Measurements from ENCODE around the gene AP3B1.

The AP3B1 gene

DNA sequence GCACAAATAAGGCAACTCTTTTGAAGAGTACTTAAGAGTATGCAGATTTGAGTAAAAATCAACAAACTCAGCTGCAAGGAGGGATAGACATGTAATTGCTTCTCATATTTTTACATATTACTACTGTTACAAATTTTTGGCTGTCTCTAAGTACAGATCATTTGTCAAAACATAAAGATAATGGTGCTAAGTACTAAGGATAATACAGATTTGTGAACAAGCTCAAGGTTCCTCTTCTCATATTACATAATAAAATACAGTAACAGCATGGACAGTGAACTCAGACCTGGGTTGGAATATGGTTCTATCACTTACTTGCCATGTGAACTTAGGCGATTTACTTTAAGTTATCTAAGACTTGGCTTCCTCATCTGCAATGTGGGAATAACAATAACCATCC, 168.0 kb downstream of the AP3B1 start:
- Histone ChIP-seq H3K79me2 (ENCODE audit: low read length) (no peaks in the 10 kb centered on the region), H3K9ac (ENCODE audit: low read length) (no peak overlapping the region), H3K36me3 (replicated peaks; ENCODE audit: low read depth, low read length) (no peaks in the 10 kb centered on the region), H3K9me3 (ENCODE audit: insufficient read depth, low read length) (no peaks in the 10 kb centered on the region), H3K27me3 (ENCODE audit: low read depth, low read length) (no peaks in the 10 kb centered on the region), H4K20me1 (ENCODE audit: insufficient read depth, low read length) (no peaks in the 10 kb centered on the region), H3K4me1 (ENCODE audit: low read length) (no peaks in the 10 kb centered on the region), H3K27ac (ENCODE audit: low read length) (no peak overlapping the region), H3K4me3 (ENCODE audit: low read length) (no peak overlapping the region), H2AFZ (ENCODE audit: low read depth, low read length) (no peak overlapping the region), H3K4me2 (ENCODE audit: low read length) (no peak overlapping the region)
- no peak for TF ChIP-seq EZH2phosphoT487 (IDR thresholded peaks at IDR 0.05; ENCODE audit: low read depth)
- TF ChIP-seq, protein P1, sequence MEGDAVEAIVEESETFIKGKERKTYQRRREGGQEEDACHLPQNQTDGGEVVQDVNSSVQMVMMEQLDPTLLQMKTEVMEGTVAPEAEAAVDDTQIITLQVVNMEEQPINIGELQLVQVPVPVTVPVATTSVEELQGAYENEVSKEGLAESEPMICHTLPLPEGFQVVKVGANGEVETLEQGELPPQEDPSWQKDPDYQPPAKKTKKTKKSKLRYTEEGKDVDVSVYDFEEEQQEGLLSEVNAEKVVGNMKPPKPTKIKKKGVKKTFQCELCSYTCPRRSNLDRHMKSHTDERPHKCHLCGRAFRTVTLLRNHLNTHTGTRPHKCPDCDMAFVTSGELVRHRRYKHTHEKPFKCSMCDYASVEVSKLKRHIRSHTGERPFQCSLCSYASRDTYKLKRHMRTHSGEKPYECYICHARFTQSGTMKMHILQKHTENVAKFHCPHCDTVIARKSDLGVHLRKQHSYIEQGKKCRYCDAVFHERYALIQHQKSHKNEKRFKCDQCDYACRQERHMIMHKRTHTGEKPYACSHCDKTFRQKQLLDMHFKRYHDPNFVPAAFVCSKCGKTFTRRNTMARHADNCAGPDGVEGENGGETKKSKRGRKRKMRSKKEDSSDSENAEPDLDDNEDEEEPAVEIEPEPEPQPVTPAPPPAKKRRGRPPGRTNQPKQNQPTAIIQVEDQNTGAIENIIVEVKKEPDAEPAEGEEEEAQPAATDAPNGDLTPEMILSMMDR (IDR thresholded peaks at IDR 0.05; ENCODE audit: low read depth, low read length): no peak

DNA sequence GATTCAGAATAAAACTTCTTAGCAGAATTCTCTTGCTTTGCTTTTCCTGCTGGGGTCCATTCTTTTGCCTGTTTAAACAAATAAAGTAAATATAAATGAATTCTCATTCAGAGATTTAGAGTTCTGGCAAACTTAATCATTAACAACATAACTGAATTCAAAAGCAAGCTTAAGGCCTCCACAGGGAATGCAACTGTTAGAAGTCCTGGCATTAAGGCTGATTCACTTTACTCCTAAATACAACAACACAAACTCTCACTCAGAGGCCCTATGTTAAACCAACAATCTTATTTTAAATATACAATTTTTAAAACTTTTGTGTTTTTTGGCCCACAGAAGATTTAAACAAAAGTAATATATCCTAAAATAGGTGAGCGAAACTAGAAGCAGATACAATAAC, 178.3 kb downstream of the AP3B1 start:
- peaks cover 49% of the 10 kb centered on the region for H3K4me1 ChIP-seq (ENCODE audit: low read length)
- no peak overlapping the region for H3K9ac ChIP-seq (ENCODE audit: low read length)
- H2AFZ ChIP-seq (ENCODE audit: low read depth, low read length): no peak overlapping the region
- H4K20me1 ChIP-seq (ENCODE audit: insufficient read depth, low read length): no peaks in the 10 kb centered on the region
- no peaks in the 10 kb centered on the region for H3K36me3 ChIP-seq (replicated peaks; ENCODE audit: low read depth, low read length)
- H3K79me2 ChIP-seq (ENCODE audit: low read length): peaks cover 8% of the 10 kb centered on the region; the same call in 1 of the 2 replicates
- no peaks in the 10 kb centered on the region for H3K27me3 ChIP-seq (ENCODE audit: low read depth, low read length)
- no peak overlapping the region for H3K4me3 ChIP-seq (ENCODE audit: low read length)
- H3K27ac ChIP-seq (ENCODE audit: low read length): no peak overlapping the region
- TF ChIP-seq EZH2phosphoT487 (IDR thresholded peaks at IDR 0.05; ENCODE audit: low read depth): no peak
- TF ChIP-seq, protein P1 (IDR thresholded peaks at IDR 0.05; ENCODE audit: low read depth, low read length): no peak
- peak overlapping the region; percentile 73; the same call in 1 of the 2 replicates for H3K4me2 ChIP-seq (ENCODE audit: low read length)
- H3K9me3 ChIP-seq (ENCODE audit: insufficient read depth, low read length): no peaks in the 10 kb centered on the region

DNA sequence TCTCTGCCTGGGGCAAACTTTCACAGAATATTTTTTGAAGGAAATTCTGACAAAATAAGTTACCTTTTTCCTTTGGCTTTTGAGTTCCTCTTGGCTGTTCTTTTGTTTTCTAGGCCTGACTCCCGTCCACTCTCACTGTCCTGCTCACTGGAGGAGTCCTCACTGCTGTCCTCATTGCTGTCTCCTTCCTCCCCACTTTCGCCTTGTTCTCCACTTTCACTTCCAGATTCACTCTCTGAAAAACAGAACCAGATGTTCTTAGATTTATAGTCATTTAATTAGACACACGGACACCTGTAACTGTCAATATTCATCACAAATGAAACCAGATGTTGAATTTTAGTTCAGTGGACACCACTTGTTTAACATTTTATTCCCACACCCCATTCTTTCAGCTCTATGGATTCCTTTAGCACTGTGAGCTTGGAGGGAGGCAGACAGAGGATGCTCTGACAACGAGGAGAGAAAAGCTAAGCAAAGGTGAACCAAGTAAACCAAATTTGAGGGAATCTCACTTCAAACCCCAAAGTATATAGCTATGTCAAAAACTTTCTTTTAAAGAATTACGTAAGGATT, 180.7 kb downstream of the AP3B1 start:
- Histone ChIP-seq H3K36me3 (replicated peaks; ENCODE audit: low read depth, low read length) (no peaks in the 10 kb centered on the region), H3K27me3 (ENCODE audit: low read depth, low read length) (no peaks in the 10 kb centered on the region), H3K27ac (ENCODE audit: low read length) (peak overlapping the region; percentile 63), H3K4me1 (ENCODE audit: low read length) (peaks cover 71% of the 10 kb centered on the region), H3K9me3 (ENCODE audit: insufficient read depth, low read length) (no peaks in the 10 kb centered on the region), H3K79me2 (ENCODE audit: low read length) (peaks cover 8% of the 10 kb centered on the region; the same call in 1 of the 2 replicates), H2AFZ (ENCODE audit: low read depth, low read length) (no peak overlapping the region), H3K4me2 (ENCODE audit: low read length) (peak overlapping the region; percentile 73), H3K4me3 (ENCODE audit: low read length) (peak overlapping the region; percentile 71), H4K20me1 (ENCODE audit: insufficient read depth, low read length) (no peaks in the 10 kb centered on the region), H3K9ac (ENCODE audit: low read length) (peak overlapping the region; percentile 58)
- TF ChIP-seq EZH2phosphoT487 (IDR thresholded peaks at IDR 0.05; ENCODE audit: low read depth): no peak
- TF ChIP-seq, protein P1 (IDR thresholded peaks at IDR 0.05; ENCODE audit: low read depth, low read length): no peak

DNA sequence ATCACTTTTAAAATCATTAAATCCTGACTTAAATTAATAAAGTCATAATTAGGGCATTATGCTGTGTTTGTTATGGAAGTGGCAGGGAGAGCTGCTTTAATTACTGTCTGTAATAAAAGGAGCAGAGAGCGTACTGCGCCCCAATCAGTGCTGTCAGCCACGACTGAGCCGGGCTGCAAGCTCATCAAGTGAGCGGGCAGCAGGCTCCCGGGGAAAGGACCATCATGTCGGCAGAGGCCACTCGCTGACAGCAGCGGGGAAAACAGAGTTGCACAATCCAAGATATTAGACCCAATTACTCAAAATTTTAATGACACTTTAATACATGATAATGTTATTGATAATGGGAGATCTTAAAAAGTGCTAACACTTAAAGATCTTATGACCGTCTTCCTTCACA, 181.6 kb downstream of the AP3B1 start:
- peak overlapping the region; percentile 63 for H3K27ac ChIP-seq (ENCODE audit: low read length)

More for the DNA sequence above, 181.6 kb downstream of the AP3B1 start:
- Histone ChIP-seq H3K9ac (ENCODE audit: low read length) (peak overlapping the region; percentile 58), H3K27me3 (ENCODE audit: low read depth, low read length) (no peaks in the 10 kb centered on the region), H3K79me2 (ENCODE audit: low read length) (peaks cover 8% of the 10 kb centered on the region; the same call in 1 of the 2 replicates), H3K4me2 (ENCODE audit: low read length) (peak overlapping the region; percentile 73), H2AFZ (ENCODE audit: low read depth, low read length) (no peak overlapping the region), H3K36me3 (replicated peaks; ENCODE audit: low read depth, low read length) (peaks cover 3% of the 10 kb centered on the region), H4K20me1 (ENCODE audit: insufficient read depth, low read length) (no peaks in the 10 kb centered on the region), H3K4me1 (ENCODE audit: low read length) (peaks cover 80% of the 10 kb centered on the region), H3K4me3 (ENCODE audit: low read length) (peak overlapping the region; percentile 71), H3K9me3 (ENCODE audit: insufficient read depth, low read length) (no peaks in the 10 kb centered on the region)
- TF ChIP-seq EZH2phosphoT487 (IDR thresholded peaks at IDR 0.05; ENCODE audit: low read depth): no peak
- TF ChIP-seq, protein P1 (IDR thresholded peaks at IDR 0.05; ENCODE audit: low read depth, low read length): no peak

Measured in OCI-LY3 (cell line).